GM19395 (cell line): ENCODE measurements around the gene PRDM16.
"Not testable (repeated sequence)": the region's sequence is repeated elsewhere in the genome, so short reads cannot be mapped to it uniquely, and the experiment has no call there.

Experiments used
- ATAC-seq: cut with Tn5 transposase; IDR thresholded peaks from one replicate; pipeline ENCODE4 v1.9.1; 2021; ENCODE audit warnings: mild to moderate bottlenecking, moderate library complexity; ENCODE audit not compliant: unreplicated experiment

PRDM16 gene

DNA sequence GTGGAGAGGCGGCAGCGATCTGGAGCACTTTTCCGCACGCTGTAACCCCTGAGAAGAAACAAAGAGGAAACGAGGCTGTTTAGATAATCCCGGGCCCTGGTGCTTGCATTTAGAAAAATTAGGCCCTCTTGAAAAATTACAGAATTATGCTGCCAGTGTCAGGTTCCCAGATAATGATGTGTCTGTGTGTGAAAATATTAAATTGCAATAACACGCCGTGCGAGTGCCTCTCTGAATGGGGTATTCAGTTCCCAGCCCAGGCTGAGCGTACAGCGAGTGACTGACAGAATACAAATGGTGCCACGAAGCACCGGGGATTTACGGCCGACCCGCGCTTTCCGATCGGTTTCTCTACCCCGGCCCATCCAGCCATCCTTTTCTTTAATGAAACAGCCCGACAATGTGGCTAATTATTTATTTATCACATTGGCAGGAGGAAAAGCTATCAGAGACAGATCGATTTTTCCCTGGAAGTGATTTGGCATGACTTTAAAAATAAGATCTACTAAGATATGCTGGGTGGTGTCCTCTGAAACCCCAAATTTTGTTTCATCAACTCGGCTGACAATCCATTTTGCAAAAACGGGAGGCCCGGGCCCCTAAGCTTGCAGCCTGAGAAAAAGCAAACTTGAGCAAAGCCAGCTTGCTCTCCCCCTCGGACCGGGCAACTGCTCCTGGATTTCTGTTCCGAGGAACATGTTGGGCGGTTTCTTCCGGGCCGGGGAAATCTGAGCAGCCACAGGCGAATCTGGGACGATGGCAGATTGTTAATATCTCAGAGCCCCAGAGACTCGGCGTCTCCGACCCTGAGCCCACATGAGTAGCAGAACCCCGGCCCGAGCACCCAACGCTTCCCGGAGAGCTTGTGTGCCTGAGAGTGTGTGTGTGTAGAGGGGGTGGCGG lies 11.3 kb downstream of the PRDM16 start:
- ATAC-seq, result no peak

DNA sequence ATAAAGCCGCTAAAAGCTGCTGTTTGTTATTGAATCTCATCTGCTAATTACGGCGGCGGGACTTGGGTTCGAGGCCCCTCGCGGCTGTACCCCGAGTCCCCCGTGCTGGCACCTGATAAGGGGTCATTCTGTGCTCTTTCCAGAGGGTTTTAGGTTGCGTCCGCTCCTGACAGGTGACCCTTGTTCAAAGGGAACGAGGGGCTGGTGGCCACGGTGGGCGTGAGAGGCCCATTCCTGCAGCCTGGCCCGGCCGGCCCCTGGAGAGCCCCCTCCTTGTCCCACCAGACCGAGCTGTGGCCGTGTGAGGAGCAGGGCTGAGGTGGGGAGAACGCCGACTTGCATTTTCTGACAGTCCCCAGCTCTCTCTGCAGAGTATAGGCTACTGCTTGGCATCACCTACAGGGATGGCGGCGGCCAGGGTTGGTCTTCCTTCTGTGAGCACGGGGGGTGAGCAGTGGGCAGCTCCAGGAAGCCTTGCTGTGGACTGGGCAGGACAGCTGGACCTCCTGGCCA lies 12.2 kb downstream of the PRDM16 start:
- ATAC-seq, result no peak

DNA sequence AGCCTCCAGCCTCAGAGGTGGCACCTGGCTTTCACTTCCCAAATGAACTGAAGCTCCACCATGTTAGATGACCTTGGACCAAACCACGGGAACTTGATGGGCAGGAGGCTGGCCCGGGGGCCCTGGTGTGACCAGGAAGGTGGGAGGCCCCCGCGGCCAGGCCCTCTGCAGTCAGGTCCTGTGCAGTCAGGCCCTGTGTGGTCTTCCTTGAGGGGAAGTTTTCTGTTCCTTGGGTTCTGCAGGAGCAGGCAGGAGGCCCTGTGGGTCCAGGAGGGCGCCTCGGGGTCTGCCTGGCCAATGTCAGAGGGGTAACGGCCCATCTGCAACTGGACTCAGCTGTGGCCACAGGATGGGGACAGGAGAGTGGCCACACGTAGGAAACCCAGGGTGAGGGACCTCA lies 13.0 kb downstream of the PRDM16 start:
- ATAC-seq, result no peak

DNA sequence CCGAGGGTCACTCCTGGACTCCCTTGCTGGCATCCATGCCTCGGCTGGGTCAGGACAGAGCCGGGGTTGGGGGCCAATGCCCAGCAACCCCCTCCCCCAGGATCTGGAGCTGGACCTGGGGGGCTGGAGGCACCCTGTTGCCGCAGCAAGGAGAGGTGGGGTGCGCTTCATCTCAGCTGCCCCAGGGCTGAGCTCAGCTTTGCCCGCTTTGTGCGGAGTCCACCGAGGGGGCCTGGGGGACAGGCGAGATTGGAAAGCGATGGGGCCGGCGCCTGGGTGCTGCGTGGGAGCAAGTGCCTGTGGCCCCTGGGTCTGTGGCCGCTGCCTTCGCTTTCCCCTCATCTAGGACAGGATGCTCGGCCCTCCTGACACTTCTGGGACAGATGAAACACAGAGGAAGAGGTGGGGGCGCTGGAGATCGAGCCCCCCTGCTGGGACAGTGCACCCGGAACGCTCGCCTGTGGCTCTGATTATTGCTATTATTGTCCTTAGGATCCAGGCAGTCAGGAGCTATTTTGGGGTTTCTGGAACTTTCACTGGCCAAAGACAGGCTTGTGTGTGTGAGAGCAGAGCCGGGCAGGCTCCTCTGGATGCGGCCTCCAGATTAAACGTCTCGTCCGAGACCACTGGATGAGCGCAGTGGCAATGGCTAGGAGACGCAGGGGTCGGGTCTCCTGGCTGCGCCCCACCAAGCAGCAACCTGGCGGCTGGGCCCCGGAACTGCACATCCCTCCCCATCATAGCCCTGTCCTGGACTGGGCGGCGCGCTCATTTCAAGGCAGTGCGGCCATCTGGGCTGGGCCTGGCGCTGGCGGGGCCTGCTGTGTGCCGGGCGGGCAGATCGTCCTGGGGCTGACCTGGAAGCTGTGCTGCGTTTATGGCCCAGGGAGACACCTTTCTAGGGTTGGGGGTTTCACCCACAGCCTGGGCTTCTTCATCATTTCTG lies 13.8 kb downstream of the PRDM16 start:
- no peak for ATAC-seq

DNA sequence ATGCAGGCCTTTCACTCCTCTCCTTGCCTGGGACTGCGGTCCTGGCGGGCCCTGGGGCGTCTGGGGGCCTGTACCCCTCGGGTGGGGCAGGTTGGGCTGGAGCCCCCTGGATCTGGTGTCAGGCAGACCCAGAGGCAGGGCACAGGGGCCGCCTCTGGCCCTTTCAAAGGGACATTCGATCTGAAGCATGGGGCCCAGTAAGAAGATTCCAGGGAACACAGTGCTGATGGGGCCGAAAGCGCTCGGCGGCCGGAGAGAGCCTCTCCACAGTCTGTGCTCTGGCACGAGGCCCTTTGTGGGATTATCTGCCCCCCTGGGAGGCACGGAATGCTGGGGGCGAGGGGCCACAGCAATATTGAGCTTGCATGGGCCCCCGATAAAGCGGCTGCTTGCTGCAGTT lies 15.2 kb downstream of the PRDM16 start:
- ATAC-seq, result no peak

DNA sequence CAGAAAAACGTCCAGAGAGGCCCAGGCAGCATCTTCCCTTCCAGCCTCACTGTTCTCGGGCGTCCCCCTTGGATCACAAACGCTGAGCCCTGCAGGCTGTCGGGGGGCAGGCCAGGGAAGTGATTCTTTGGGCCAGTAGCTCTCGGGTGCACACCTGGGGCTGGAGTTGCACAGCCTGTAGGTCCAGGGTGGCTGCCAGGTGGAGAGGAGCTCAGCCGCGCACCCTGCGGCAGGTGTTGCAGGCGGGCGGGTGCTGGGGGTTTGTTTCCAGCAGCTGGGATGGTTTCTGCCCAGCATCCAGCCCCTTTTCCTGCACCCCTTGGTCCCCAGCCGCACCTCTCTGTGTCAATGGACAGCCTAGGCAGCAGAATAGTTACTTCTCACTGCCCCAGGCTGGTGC lies 15.7 kb downstream of the PRDM16 start:
- ATAC-seq, result no peak

DNA sequence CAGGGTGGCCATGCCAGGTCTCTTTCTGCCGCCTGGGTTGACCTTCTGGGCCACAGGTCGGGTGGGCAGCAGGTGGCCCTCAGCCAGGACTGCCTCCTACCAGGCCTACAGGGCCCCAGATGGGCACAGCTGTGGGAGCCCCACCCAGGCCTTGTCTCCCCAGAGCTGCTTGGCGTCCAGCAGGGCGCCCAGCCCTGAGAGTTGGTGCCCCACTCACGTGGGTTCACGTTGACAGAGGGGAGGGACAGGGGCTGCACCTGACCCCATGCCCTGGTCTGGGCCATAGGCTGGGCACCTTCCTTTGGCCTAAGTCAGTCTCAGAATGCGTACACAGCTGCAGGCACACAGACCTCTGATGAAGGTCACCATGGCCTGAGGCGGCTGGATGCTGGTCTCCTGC lies 16.7 kb downstream of the PRDM16 start:
- no peak for ATAC-seq

DNA sequence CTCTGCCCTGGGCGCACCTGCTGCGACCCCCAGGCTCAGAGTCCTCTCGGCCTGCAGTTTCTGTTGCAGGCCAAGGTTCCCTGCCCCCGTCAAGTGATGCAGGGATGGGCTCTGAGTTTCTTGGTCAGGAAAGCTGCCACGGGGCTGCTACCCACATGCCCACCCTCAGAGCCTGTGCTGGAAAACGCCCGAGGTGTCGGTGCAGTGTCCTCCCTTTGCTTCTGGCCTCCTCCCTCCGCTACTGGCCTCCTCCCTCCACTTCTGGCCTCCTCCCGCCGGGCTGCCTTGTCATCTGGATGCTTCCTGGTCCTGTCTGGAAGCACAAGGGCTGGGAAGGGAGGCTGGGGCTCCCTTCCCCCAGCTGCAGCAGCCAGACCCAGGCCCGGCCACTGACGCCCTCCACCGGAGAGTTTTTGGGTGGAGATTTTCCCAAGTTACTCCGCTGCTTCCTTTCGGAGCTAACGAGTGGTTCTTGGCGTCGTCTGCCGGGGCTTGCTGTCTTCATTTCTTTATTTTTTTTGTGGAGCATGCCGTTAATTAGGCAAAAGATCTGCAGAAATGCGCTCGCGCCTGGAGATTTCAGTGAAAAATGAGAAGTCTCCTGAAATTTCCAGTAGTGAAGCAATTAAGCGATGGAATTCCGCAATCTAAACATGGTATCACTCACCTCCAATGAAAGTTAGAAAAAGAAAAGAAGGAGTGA lies 17.4 kb downstream of the PRDM16 start:
- ATAC-seq, result no peak

DNA sequence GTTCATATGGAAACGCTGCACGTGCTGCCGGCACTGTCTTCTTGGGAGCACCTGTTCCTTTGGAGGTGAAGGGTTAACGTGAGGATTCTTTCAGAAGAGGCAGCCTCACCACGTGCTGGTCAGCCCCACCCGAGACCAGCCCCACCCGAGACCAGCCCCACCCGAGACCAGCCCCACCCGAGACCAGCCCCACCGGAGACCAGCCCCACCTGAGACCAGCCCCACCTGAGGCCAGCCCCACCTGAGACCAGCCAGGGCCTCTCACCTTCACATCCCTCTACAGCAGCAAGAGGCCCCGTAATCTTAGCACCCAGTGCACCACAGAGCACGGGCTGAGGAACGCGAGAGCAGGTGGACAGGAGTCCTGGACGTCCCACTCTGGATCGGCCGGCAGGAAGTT lies 18.0 kb downstream of the PRDM16 start:
- no peak for ATAC-seq

DNA sequence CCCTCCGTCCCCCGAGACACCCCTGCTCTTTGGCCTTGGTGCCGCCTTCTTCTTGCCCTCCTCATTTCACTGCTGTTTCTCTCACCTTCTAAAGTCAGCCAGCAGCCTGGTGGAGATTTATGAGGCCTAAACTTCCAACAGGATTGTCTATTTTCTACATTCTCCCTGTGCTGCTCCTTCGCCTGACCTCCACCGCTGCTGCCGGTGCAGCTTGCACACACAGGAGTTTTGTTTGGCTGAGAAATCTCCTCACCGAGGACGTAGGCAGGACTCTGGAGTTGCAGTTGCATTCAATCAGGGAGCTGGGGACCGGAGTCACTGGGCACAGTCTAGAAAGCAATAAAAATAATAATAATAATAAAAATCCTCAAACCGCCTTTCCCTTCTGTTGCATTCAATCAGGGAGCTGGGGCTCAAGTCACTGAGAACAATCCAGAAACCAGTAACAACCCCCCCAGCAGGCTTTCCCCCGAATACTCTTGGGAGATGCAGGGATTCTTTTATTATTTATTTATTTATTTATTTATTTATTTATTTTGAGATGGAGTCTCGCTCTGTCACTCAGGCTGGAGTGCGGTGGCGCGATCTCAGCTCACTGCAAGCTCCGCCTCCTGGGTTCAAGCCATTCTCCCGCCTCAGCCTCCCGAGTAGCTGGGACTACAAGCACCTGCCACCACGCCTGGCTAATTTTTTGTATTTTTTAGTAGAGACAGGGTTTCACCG lies 19.1 kb downstream of the PRDM16 start:
- not testable (repeated sequence) for ATAC-seq

DNA sequence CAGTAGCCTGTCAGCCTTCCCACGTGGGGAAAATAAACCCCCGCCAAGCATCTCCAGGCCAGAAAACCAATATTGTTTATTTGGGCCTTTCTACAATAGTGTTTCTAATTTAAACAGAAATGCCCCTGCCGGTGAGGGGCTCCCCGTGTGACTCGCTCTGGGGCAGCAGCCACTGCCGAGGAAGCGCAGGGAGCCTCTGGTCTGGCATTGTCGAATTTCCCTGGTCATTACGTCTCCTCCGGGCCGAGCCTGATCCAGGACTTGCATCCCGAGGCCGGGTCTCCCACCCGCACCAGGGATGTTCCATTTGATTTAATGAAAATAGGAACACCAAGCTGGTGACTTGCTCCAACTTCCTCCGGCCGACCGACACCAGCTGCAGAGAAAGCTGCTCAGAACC lies 20.5 kb downstream of the PRDM16 start:
- no peak for ATAC-seq

DNA sequence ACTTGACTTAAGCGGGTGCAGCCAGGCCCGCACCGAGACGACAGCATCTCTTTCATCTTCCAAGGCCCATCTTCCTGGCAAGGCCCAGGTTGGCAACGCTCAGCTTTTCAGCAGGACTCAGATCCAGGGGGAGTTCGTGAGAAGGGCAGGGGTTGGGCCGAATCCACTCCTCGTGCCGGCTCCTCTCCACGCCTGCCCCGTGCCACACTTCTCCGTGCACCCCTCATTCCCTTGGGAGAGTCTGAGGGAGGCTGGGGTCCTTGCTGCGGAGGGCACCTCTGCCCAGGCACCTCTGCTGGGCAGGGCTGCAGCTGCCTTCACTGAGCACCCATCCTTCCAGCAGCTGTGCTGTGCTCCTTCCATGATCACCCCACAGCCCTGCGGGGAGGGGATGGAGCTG lies 22.3 kb downstream of the PRDM16 start:
- no peak for ATAC-seq

DNA sequence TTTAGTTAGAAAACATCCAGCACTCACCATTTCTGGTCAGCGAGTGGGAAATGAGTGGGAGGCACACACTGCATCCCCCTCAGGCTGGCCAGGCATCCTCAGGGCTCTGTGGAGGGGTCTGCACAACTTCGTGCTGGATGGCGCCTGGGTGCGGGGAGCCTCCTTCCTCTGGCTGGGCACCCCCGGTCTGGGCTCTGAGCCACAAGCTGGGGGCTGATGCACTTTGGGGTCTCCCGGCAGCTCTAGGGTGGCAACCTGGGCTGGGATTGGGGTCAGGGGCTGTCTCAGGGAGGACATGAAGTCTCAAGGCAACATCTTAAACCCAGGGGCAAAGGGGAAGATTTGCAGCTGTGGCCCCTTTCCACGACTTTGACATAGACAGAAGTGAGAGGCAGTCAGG lies 23.5 kb downstream of the PRDM16 start:
- no peak for ATAC-seq

DNA sequence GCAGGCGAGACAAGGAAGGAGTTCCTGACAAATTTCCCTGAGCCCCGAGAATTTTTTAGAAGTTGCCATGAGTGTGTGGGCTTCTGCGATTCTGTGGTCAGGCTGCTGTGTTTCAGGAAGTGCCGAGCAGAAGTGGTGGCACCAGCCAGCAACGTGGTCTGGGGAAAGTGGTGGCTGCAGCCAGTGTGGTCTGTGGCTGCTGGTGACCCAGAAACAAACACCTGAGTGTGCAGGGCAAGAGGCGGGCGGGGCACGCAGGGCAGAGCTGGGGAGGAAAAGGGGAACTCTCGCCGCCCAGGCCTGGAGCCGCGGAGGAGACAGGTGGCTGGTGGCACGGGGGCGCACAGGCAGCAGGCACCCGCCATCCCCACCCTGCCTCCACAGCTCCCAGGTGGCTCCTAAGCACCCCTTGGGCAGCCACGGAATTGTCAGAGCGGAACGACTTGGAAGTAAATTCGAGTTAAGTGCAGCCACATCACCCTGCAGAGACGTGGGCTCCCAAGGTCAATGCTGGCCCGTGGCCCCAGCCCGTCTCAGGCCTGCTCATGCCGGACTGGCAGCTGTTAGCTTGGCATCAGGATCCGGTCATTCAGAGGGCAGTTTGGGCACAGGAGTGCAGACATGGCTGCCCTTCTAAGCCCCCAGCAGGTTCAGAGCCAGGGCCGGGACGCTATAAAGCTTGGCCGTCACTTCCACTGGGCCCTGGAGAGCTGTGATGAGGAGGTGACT lies 25.1 kb downstream of the PRDM16 start:
- no peak for ATAC-seq

DNA sequence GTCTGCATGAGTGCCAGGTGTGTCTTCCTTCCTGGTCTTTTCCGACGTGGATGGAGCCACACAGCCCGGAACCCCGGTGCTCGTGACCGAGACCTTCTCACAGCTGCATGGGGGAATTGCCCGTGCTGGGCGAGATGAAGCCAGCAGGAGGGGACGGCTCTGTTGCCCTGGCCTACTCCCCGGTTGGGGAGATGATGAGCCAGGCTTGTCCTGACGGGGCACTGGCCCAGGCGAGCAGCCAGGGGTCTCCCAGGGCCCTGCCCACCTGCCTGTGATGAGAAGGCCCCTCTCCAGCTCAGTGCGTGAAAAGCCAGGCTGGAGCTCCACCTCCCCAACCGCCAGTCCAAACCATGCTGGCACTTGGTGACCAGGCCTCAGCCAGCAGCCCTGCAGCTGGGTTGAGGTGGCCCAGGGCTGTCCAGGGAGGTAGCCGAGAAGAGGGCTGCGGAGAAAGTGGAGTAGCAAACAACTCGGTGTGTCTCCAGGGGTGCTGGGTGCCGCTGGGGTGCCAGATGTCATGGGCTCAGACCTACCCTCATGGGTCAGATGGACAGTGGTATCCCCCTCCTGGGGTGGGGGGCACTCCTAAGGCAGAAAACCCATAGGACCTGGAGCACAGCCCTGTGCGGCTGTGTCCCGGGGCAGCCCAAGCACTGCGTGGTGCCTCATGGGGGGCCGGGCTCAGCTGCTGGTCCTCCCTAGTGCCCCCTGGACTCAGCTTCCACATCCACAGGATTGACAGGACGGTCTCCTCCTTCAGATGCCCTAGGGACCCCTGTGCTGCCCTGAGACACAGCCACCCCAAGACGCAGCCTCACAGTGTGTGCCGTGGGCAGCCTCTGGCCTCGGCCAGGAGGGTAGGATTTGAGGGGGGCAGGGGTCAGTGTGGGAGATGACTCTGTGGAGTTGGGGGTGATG lies 26.1 kb downstream of the PRDM16 start:
- ATAC-seq, result no peak

DNA sequence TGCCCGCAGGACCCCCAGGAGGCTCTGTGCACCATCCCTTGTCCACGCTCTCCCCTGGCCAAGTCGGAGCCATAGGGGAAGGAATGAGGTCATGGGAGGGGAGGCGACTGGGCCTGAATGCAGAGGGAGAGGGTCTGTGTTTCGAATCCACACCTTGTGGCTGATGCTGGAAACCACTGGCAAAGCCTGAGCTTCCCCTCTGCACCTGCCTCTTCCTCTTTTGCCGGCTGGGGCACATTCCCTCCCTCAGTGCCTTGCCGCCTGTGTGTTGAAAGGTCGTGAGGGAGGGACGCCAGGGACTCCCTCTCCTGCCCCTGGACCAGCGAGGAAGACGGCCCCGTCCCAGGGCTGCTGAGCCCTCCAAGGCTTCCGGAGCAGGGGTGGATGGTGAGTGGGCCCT lies 27.3 kb downstream of the PRDM16 start:
- ATAC-seq, result no peak

DNA sequence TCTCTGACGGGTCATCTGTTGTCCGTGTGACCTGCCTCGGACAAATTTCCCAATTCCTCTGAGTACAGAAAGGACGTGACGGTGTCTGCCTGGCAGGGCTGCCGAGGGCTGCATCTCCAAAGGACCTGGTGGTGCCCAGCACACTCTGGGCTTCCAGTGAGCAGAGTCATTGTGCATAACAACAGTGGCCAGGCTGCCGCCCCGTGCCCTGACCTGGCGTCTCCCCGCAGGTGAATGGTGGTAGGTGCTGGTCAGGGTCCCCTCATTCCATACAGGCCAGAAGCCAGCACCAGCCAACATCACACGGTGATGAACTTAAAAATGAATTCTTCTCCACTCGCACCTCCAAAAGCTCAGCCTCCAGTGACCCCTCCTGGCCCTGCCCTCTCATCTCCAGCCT lies 28.2 kb downstream of the PRDM16 start:
- no peak for ATAC-seq

DNA sequence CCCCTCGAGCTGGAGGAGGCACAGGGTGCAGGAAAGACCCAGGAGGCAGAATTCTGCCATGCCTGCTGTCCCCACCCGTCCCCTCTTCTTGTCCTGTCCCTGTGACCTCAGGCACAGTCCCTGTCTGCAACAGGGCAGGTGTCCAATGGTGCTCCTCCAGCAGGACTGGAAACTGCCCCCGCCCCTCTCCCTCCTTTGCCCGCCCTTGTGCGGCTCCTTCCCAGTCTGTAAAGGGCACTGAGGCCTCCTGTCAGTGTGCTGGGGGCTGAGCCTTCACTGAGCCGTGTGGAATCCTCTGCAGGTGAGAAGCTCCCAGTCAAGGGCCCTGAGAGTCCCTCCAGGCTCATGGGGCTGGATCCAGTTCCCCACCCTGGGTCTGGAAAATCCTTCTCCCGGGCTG lies 28.9 kb downstream of the PRDM16 start:
- ATAC-seq, result no peak

DNA sequence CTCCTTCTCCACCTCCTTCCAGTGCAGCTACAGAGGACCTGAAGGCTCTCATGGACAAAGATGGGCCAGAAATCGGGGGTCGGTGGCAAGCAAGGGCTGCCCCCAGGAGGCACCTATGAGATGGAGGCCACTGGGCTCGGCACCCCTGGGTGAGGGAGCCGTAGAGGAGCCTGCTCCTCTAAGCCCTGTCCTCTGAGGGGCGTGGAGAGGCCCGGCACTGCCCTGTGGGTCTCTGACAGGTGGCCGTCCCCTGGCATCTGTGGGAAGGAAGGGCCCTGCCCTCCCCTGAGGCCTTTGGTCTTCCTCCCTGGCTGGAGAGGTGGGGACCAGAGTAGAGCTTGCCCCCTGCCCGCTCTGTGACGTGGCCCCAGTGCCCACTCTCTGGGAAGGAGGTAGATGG lies 30.9 kb downstream of the PRDM16 start:
- ATAC-seq, result no peak
